Measurements from ENCODE around the gene CFAP92. TPM values are rescaled to one million over a fixed set of nuclear protein-coding genes. Genes with fewer than 3 reads are reported as not detected.

Gene CFAP92
- total RNA-seq, 4 donors from 2014 or later: 1.1 to 2.2 TPM; not detected in 2

GRCh38 chr3:129001101-129001805 is 7.4 kb upstream of the CFAP92 start, which contains the start of gene EFCC1:
EFCC1 (plus strand) TSS chr3:129001304; CDS start chr3:129001629, 325 bp downstream.
- ATAC-seq (ENCODE audit: low FRiP score) (peak; percentile 79), DNase-seq (ENCODE audit: low spot score) (no peak)
- TF ChIP-seq, protein P1, sequence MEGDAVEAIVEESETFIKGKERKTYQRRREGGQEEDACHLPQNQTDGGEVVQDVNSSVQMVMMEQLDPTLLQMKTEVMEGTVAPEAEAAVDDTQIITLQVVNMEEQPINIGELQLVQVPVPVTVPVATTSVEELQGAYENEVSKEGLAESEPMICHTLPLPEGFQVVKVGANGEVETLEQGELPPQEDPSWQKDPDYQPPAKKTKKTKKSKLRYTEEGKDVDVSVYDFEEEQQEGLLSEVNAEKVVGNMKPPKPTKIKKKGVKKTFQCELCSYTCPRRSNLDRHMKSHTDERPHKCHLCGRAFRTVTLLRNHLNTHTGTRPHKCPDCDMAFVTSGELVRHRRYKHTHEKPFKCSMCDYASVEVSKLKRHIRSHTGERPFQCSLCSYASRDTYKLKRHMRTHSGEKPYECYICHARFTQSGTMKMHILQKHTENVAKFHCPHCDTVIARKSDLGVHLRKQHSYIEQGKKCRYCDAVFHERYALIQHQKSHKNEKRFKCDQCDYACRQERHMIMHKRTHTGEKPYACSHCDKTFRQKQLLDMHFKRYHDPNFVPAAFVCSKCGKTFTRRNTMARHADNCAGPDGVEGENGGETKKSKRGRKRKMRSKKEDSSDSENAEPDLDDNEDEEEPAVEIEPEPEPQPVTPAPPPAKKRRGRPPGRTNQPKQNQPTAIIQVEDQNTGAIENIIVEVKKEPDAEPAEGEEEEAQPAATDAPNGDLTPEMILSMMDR (IDR thresholded peaks at IDR 0.05): no peak

DNA sequence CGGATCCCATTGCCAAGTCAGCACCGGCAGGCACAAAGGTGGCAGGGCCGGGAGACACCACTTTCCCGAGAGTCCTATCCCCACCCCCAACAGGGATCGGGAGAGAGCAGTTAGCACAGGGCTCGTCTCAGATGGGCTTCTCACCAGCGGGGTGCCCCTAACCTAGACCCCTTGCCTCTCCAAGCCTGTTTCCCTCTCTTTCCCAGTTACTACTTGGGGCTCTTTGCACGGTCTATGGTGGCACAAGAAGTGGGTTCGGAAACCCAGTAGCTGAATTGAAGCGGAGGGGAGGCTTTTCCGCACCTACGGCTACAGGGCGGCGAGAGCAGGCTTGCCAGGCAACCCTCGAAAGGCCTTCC is 6.8 kb upstream of the CFAP92 start:
- ATAC-seq (ENCODE audit: low FRiP score): peak; percentile 24
- no peak for DNase-seq (ENCODE audit: low spot score)
- TF ChIP-seq, protein P1 (IDR thresholded peaks at IDR 0.05): no peak

DNA sequence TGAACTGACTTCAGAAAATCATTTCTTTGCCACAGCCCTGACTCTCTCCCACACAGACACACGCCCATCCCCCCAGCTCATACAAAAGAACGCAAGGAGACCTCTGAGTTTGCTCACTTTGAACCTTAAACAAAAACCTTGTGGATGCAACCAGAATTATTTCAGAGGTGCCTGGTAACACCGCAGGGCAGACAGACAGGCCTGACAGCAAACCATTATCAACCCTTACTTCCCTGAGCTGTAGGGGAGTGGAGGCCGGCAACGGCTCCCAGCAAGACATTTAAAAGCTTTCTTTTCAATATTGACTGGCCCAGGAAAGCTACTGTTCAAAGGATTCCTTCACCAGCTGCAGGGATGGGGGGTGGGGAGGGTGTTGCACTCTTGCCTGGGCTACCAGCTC is 5.2 kb upstream of the CFAP92 start:
- DNase-seq (ENCODE audit: low spot score) (no peak), ATAC-seq (ENCODE audit: low FRiP score) (no peak)
- TF ChIP-seq, protein P1 (IDR thresholded peaks at IDR 0.05): no peak

- DNase-seq (ENCODE audit: low spot score): no peak
- ATAC-seq (ENCODE audit: low FRiP score): no peak
- TF ChIP-seq, protein P1 (IDR thresholded peaks at IDR 0.05): no peak
Observed at GRCh38 chr3:128998561-128998960, 4.7 kb upstream of the CFAP92 start.

- ATAC-seq (ENCODE audit: low FRiP score): no peak
- TF ChIP-seq, protein P1 (IDR thresholded peaks at IDR 0.05): no peak
Observed at GRCh38 chr3:128997486-128998133, 3.7 kb upstream of the CFAP92 start.

DNA sequence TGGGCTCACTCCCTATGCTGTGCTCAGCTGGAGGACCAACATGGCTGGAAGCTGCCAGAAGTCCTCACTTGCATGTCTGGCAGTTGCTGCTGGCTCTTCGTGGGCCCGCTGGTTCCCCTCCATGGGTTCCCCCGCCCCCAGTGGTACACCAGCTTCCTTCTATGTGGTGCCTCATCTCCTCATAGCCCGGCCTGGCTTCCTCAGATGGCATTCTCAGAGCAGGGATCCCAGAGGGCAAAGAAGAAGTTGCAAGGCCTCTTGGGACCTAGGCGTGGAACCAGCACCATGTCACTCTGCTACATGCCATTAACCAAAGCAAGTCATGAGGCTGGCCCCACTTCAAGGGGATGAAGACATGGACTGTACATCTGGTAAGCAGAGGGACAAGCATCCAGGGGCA is 2.9 kb upstream of the CFAP92 start:
- TF ChIP-seq, protein P1 (IDR thresholded peaks at IDR 0.05): no peak
- DNase-seq (ENCODE audit: low spot score) (no peak), ATAC-seq (ENCODE audit: low FRiP score) (no peak)

More at GRCh38 chr3:128997486-128998133, 3.7 kb upstream of the CFAP92 start:
- no peak for DNase-seq (ENCODE audit: low spot score)

DNA sequence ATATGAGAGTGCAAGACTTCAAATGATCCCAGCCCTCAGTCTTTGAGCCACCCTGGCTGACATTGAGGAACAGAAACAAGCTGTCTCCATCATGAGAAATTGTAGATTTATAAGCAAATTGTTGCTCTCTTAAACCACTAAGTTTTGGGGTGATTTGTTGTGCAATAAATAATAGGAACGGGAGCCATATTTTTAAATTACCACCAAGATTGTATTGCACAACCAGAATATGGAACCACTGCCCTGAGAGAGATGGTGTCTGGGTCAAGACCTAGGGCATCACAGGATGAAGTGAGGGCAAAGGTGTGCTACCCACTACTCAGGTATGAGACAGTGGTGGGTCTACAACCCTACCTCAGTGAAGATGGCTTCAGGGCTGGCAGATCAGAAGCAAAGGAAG is 2.3 kb upstream of the CFAP92 start:
- ATAC-seq (ENCODE audit: low FRiP score) (no peak), DNase-seq (ENCODE audit: low spot score) (no peak)
- TF ChIP-seq, protein P1 (IDR thresholded peaks at IDR 0.05): no peak
